ENCODE data around the gene CDAN1.
A peak's percentile ranks its signal among the peaks of the same experiment; 100 is the strongest.
"Not testable (repeated sequence)": the region's sequence is repeated elsewhere in the genome, so short reads cannot be mapped to it uniquely, and the experiment has no call there.

Gene CDAN1

GRCh38 chr15:42736793-42737528 is at the start of gene CDAN1:
TSS of gene CDAN1 (minus strand) at chr15:42737128. CDS start at chr15:42737102, 26 bp downstream.
- peak; percentile 71 for FAIRE-seq
- DNase-seq (ENCODE audit: insufficient read length, low spot score), result peak; percentile 98

- DNase-seq (ENCODE audit: insufficient read length, low spot score) (no peak), FAIRE-seq (no peak)
These were observed 48.6 kb upstream of the CDAN1 start for GRCh38 chr15:42785569-42785968.

GRCh38 chr15:42784705-42785104 is 47.8 kb upstream of the CDAN1 start:
- no peak for DNase-seq (ENCODE audit: insufficient read length, low spot score)
- no peak for FAIRE-seq

- FAIRE-seq (no peak), DNase-seq (ENCODE audit: insufficient read length, low spot score) (no peak)
These were observed 45.8 kb upstream of the CDAN1 start for GRCh38 chr15:42782716-42783115.

- FAIRE-seq (no peak), DNase-seq (ENCODE audit: insufficient read length, low spot score) (no peak)
These were observed 38.5 kb upstream of the CDAN1 start for GRCh38 chr15:42775416-42775815.

- no peak for DNase-seq (ENCODE audit: insufficient read length, low spot score)
- FAIRE-seq, result no peak
These were observed 36.0 kb upstream of the CDAN1 start for GRCh38 chr15:42772901-42773300.

- no peak for DNase-seq (ENCODE audit: insufficient read length, low spot score)
- no peak for FAIRE-seq
These were observed 35.2 kb upstream of the CDAN1 start for GRCh38 chr15:42772144-42772543.

GRCh38 chr15:42766109-42766508 is 29.2 kb upstream of the CDAN1 start:
- not testable (repeated sequence) for DNase-seq (ENCODE audit: insufficient read length, low spot score); FAIRE-seq

GRCh38 chr15:42764154-42764731 is 27.3 kb upstream of the CDAN1 start:
- FAIRE-seq; DNase-seq (ENCODE audit: insufficient read length, low spot score): not testable (repeated sequence)

GRCh38 chr15:42761813-42762212 is 24.9 kb upstream of the CDAN1 start:
- not testable (repeated sequence) for FAIRE-seq; DNase-seq (ENCODE audit: insufficient read length, low spot score)

- DNase-seq (ENCODE audit: insufficient read length, low spot score) (no peak), FAIRE-seq (no peak)
These were observed 23.8 kb upstream of the CDAN1 start for GRCh38 chr15:42760759-42761158.

GRCh38 chr15:42759093-42759492 is 22.2 kb upstream of the CDAN1 start:
- DNase-seq (ENCODE audit: insufficient read length, low spot score) (no peak), FAIRE-seq (no peak)

- no peak for FAIRE-seq
These were observed 13.4 kb upstream of the CDAN1 start for GRCh38 chr15:42750306-42750705.

GRCh38 chr15:42749266-42749665 is 12.3 kb upstream of the CDAN1 start:
- no peak for DNase-seq (ENCODE audit: insufficient read length, low spot score)
- FAIRE-seq, result no peak

More at GRCh38 chr15:42750306-42750705, 13.4 kb upstream of the CDAN1 start:
- DNase-seq (ENCODE audit: insufficient read length, low spot score), result no peak

GRCh38 chr15:42744195-42744594 is 7.3 kb upstream of the CDAN1 start:
- no peak for DNase-seq (ENCODE audit: insufficient read length, low spot score)
- FAIRE-seq, result no peak

GRCh38 chr15:42742149-42742548 is 5.2 kb upstream of the CDAN1 start:
- DNase-seq (ENCODE audit: insufficient read length, low spot score) (no peak), FAIRE-seq (no peak)

- DNase-seq (ENCODE audit: insufficient read length, low spot score) (no peak), FAIRE-seq (no peak)
These were observed 4.8 kb upstream of the CDAN1 start for GRCh38 chr15:42741710-42742109.

GRCh38 chr15:42737529-42738328 is 801 bp upstream of the CDAN1 start:
- DNase-seq (ENCODE audit: insufficient read length, low spot score) (no peak), FAIRE-seq (no peak)

GRCh38 chr15:42736178-42736792 is 643 bp downstream of the CDAN1 start:
- DNase-seq (ENCODE audit: insufficient read length, low spot score), result peak; percentile 40
- FAIRE-seq, result peak; percentile 60

GRCh38 chr15:42735382-42736165 is 1.4 kb downstream of the CDAN1 start:
- DNase-seq (ENCODE audit: insufficient read length, low spot score) (no peak), FAIRE-seq (no peak)

All from GM19239 (cell line).